Measurements from ENCODE around the gene PER1. TPM values are rescaled to one million over a fixed set of nuclear protein-coding genes. Genes with fewer than 3 reads are reported as not detected.

Gene PER1
- total and polyA plus RNA-seq, 2 of the 13 experiments (the other 11 are each of a cell fraction or from before 2014, with no cell fraction given), result 2.6 to 3.6 TPM

GRCh38 chr17:8147805-8148404, 4.3 kb downstream of the PER1 start:
- Histone ChIP-seq H3K4me3 (replicated peaks in 1 of 3; ENCODE audit: insufficient read depth in 1 of 3, low read depth in 2 of 3, low read length in 3 of 3) (no peak overlapping the region), H3K79me2 (ENCODE audit: insufficient read depth, low read length) (peaks cover 4% of the 10 kb centered on the region), H3K4me1 (ENCODE audit: insufficient read depth, low read length) (peaks cover 17% of the 10 kb centered on the region), H3K36me3 (replicated peaks in 1 of 2; ENCODE audit: control insufficient read depth in 1 of 2, insufficient read depth in 2 of 2, low read length in 2 of 2) (peaks cover 16 to 41% of the 10 kb centered on the region in 2 experiments; a peak in 4 of 5 replicates), H4K20me1 (ENCODE audit: insufficient read depth, low read length) (no peaks in the 10 kb centered on the region), H3K9ac (ENCODE audit: insufficient read depth, low read depth, low read length) (no peak overlapping the region), H3K27me3 (ENCODE audit: control insufficient read depth in 1 of 2, insufficient read depth in 2 of 2, low read length in 2 of 2) (no peaks in the 10 kb centered on the region), H3K4me2 (ENCODE audit: low read depth, low read length) (no peak overlapping the region), H2AFZ (ENCODE audit: low read length) (no peak overlapping the region), H3K27ac (ENCODE audit: extremely low read length, insufficient read depth, low read length) (no peak overlapping the region), H3K9me3 (ENCODE audit: low read length) (no peaks in the 10 kb centered on the region)
- BruUV-seq (replicated peaks), result no TSS peak
- DNase-seq (ENCODE audit: low spot score), result no peak
- no peak for TF ChIP-seq ZNF431 (CRISPR knock-in tag; IDR thresholded peaks at IDR 0.05; ENCODE audit: borderline replicate concordance, low read depth)
- no peak for TF ChIP-seq KLF16 (CRISPR knock-in tag; IDR thresholded peaks at IDR 0.05)
- 92% methylated on average over 9 of the region's 13 CpGs for WGBS (ENCODE audit: low lambda C conversion rate)
- CTCF ChIA-PET (ENCODE audit: low intra/inter-chr PET ratio, low total read pairs), result no interaction called here
- in situ Hi-C loops (cut with HindIII; ENCODE audit: extremely low pct_ligation_motif_present, low pct_unique_long_range_greater_than_20kb), result no loop called here
- FAIRE-seq, result no peak
- POLR2A ChIA-PET, result interaction anchor here (1.8 kb wide), 1 partner anchor 25 kb away, joined by 4 read pairs; no protein-coding TSS in a partner anchor
- intact Hi-C loops (cut with micrococcal nuclease; ENCODE audit: unreplicated experiment), result loop anchor here (5.0 kb wide), 1 partner anchor 474 kb away; no protein-coding TSS in a partner anchor
- ATAC-seq, result no peak

DNA sequence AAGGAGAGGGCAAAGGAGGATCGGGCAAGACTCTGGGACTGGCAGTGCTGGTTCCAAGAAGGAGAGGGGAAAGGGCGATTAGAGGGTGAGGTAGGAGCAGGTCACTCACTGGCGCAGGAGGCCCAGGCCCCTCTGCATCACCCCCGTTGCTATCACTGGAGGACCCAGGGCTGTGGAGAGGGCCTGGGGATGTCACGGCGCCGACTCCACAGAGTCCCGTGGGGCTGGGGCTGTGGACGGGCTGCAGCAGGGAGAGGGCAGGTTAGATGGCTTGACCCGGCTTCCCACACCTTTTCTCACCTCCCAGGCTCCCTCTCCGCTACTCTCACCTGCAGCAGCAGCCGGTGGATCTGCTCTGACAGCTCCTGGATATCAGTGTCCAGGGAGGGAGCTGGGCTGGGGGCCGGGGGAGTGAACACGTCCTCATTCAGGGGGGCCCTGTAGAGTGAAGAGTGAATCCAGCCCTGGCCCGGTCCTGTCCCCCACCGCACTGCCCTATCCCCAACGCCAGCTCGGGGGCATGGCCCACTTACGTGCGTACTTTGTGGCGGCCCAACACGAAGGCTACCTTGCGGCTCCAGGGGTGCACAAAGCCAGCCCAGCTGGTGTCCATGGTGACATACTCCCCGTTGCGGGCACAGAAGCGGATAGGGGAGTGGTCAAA, 4.9 kb downstream of the PER1 start:
- CTCF ChIA-PET (ENCODE audit: low intra/inter-chr PET ratio, low total read pairs), result no interaction called here
- Histone ChIP-seq H3K4me1 (ENCODE audit: insufficient read depth, low read length) (peaks cover 11% of the 10 kb centered on the region; the same call in 1 of the 2 replicates), H3K4me2 (ENCODE audit: low read depth, low read length) (no peak overlapping the region), H3K79me2 (ENCODE audit: insufficient read depth, low read length) (no peaks in the 10 kb centered on the region), H2AFZ (ENCODE audit: low read length) (no peak overlapping the region), H3K27me3 (ENCODE audit: control insufficient read depth in 1 of 2, insufficient read depth in 2 of 2, low read length in 2 of 2) (no peaks in the 10 kb centered on the region), H3K9me3 (ENCODE audit: low read length) (no peaks in the 10 kb centered on the region), H4K20me1 (ENCODE audit: insufficient read depth, low read length) (no peaks in the 10 kb centered on the region), H3K9ac (ENCODE audit: insufficient read depth, low read depth, low read length) (no peak overlapping the region), H3K4me3 (replicated peaks in 1 of 3; ENCODE audit: insufficient read depth in 1 of 3, low read depth in 2 of 3, low read length in 3 of 3) (no peak overlapping the region), H3K36me3 (replicated peaks in 1 of 2; ENCODE audit: control insufficient read depth in 1 of 2, insufficient read depth in 2 of 2, low read length in 2 of 2) (peaks cover 16 to 43% of the 10 kb centered on the region in 2 experiments; a peak in 4 of 5 replicates), H3K27ac (ENCODE audit: extremely low read length, insufficient read depth, low read length) (no peak overlapping the region)
- no peak for FAIRE-seq
- ATAC-seq, result no peak
- BruUV-seq (replicated peaks), result no TSS peak
- POLR2A ChIA-PET, result interaction anchor here (1.8 kb wide), 1 partner anchor 26 kb away, joined by 4 read pairs; no protein-coding TSS in a partner anchor
- DNase-seq (ENCODE audit: low spot score), result no peak
- intact Hi-C loops (cut with micrococcal nuclease; ENCODE audit: unreplicated experiment) (loop anchor here (5.0 kb wide), 1 partner anchor 475 kb away; no protein-coding TSS in a partner anchor), in situ Hi-C loops (cut with HindIII; ENCODE audit: extremely low pct_ligation_motif_present, low pct_unique_long_range_greater_than_20kb) (no loop called here)
- 98% methylated on average over 17 of the region's 26 CpGs for WGBS (ENCODE audit: low lambda C conversion rate)
- TF ChIP-seq KIAA2018 (CRISPR knock-in tag; IDR thresholded peaks at IDR 0.05; ENCODE audit: borderline replicate concordance) (no peak), XBP1 (CRISPR knock-in tag; IDR thresholded peaks at IDR 0.05) (no peak), SMARCC2 (IDR thresholded peaks at IDR 0.05) (no peak), FIP1L1 (IDR thresholded peaks at IDR 0.05; ENCODE audit: borderline replicate concordance, insufficient read depth, low read depth, low read length) (no peak)

All from HepG2 (cell line).